ENCODE results near the gene HSD17B11. TPM values are rescaled to one million over a fixed set of nuclear protein-coding genes. Genes with fewer than 3 reads are reported as not detected.
"Not testable (repeated sequence)": the region's sequence is repeated elsewhere in the genome, so short reads cannot be mapped to it uniquely, and the experiment has no call there.

HSD17B11 gene
- total and polyA plus RNA-seq, 2 donors = 39.1 to 59.9 TPM

GRCh38 chr4:87311684-87312083 lies 79.3 kb downstream of the HSD17B11 start:
- no peaks in the 10 kb centered on the region for H3K36me3 ChIP-seq (ENCODE audit: control insufficient read depth in 2 of 2, insufficient read depth in 2 of 2, low read length in 1 of 2)
- WGBS = over 99% methylated on average over 3 of the region's 3 CpGs
- no peaks in the 10 kb centered on the region for H3K27me3 ChIP-seq (ENCODE audit: control insufficient read depth in 2 of 2, insufficient read depth in 1 of 2, low read length in 1 of 2)
- no peaks in the 10 kb centered on the region for H3K9me3 ChIP-seq (ENCODE audit: control insufficient read depth in 2 of 2, insufficient read depth in 1 of 2, low read length in 1 of 2)
- H3K27ac ChIP-seq (ENCODE audit: low read depth in 1 of 2, low read length in 1 of 2) = no peak overlapping the region
- no peak for DNase-seq (ENCODE audit: low read depth in 6 of 9, low spot score in 9 of 9)
- H3K4me1 ChIP-seq (ENCODE audit: control insufficient read depth in 2 of 2, insufficient read depth in 2 of 2, low read length in 2 of 2) = no peaks in the 10 kb centered on the region
- H3K4me3 ChIP-seq (ENCODE audit: low read length in 2 of 2) = no peak overlapping the region

DNA sequence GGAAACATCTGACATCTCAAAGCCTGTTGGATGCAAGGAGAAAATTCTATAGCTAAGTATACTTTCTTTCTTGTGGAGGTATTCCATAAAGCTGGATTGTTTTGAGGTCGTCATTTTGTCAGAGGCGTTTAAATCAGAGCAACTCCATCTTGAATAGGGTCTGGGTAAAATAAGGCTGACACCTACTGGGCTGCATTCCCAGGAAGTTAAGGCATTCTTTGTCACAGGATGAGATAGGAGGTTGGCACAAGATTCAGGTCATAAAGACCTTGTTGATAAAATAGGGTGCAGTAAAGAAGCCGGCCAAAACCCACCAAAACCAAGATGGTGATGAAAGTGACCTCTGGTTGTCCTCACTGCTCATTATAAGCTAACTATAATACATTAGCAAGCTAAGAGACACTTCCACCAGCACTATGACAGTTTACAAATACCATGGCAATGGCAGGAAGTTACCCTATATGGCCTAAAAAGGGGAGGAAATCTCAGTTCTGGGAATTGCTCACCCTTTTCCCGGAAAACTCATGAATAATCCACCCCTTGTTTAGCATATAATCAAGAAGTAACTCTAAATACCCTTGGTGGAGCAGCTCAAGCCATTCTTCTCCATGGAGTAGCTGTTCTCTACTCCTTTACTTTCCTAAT lies 80.2 kb downstream of the HSD17B11 start:
- H3K36me3 ChIP-seq (ENCODE audit: control insufficient read depth in 2 of 2, insufficient read depth in 2 of 2, low read length in 1 of 2) = no peaks in the 10 kb centered on the region
- no peak overlapping the region for H3K4me3 ChIP-seq (ENCODE audit: low read length in 2 of 2)
- H3K27ac ChIP-seq (ENCODE audit: low read depth in 1 of 2, low read length in 1 of 2) = no peak overlapping the region
- no peaks in the 10 kb centered on the region for H3K4me1 ChIP-seq (ENCODE audit: control insufficient read depth in 2 of 2, insufficient read depth in 2 of 2, low read length in 2 of 2)
- WGBS = 83% methylated on average over 4 of the region's 4 CpGs
- no peaks in the 10 kb centered on the region for H3K27me3 ChIP-seq (ENCODE audit: control insufficient read depth in 2 of 2, insufficient read depth in 1 of 2, low read length in 1 of 2)
- no peaks in the 10 kb centered on the region for H3K9me3 ChIP-seq (ENCODE audit: control insufficient read depth in 2 of 2, insufficient read depth in 1 of 2, low read length in 1 of 2)
- DNase-seq (ENCODE audit: low read depth in 6 of 9, low spot score in 9 of 9) = no peak

GRCh38 chr4:87309625-87310024 lies 81.4 kb downstream of the HSD17B11 start:
- over 99% methylated on average over 2 of the region's 2 CpGs for WGBS
- no peaks in the 10 kb centered on the region for H3K36me3 ChIP-seq (ENCODE audit: control insufficient read depth in 2 of 2, insufficient read depth in 2 of 2, low read length in 1 of 2)
- no peak overlapping the region for H3K27ac ChIP-seq (ENCODE audit: low read depth in 1 of 2, low read length in 1 of 2)
- H3K4me3 ChIP-seq (ENCODE audit: low read length in 2 of 2) = no peak overlapping the region
- no peaks in the 10 kb centered on the region for H3K4me1 ChIP-seq (ENCODE audit: control insufficient read depth in 2 of 2, insufficient read depth in 2 of 2, low read length in 2 of 2)
- H3K27me3 ChIP-seq (ENCODE audit: control insufficient read depth in 2 of 2, insufficient read depth in 1 of 2, low read length in 1 of 2) = no peaks in the 10 kb centered on the region
- no peaks in the 10 kb centered on the region for H3K9me3 ChIP-seq (ENCODE audit: control insufficient read depth in 2 of 2, insufficient read depth in 1 of 2, low read length in 1 of 2)
- DNase-seq (ENCODE audit: low read depth in 6 of 9, low spot score in 9 of 9) = no peak

DNA sequence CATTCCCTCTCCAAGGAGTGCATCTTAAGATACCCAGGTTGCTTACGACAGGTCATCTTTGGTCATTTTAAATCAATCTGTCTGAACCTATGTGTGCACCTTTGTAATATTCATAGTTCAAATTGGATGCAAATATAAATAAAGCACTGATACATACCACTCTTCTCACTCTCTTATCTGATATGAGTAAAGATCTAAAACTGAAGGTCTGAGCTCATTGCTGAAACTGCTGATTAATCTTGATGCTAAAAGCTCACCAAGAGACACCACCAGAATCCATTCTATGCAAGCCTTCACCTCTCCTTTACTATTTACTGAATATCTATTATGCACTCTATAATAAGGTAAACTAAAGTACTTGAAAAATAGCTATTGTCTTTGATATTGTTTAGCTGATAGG lies 84.9 kb downstream of the HSD17B11 start:
- H3K4me3 ChIP-seq (ENCODE audit: low read length in 2 of 2) = no peak overlapping the region
- H3K9me3 ChIP-seq (ENCODE audit: control insufficient read depth in 2 of 2, insufficient read depth in 1 of 2, low read length in 1 of 2) = no peaks in the 10 kb centered on the region
- WGBS = 97% methylated on average over 1 of the region's 1 CpG
- DNase-seq (ENCODE audit: low read depth in 6 of 9, low spot score in 9 of 9) = no peak
- no peaks in the 10 kb centered on the region for H3K36me3 ChIP-seq (ENCODE audit: control insufficient read depth in 2 of 2, insufficient read depth in 2 of 2, low read length in 1 of 2)
- no peaks in the 10 kb centered on the region for H3K4me1 ChIP-seq (ENCODE audit: control insufficient read depth in 2 of 2, insufficient read depth in 2 of 2, low read length in 2 of 2)
- H3K27ac ChIP-seq (ENCODE audit: low read depth in 1 of 2, low read length in 1 of 2) = no peak overlapping the region
- no peaks in the 10 kb centered on the region for H3K27me3 ChIP-seq (ENCODE audit: control insufficient read depth in 2 of 2, insufficient read depth in 1 of 2, low read length in 1 of 2)

DNA sequence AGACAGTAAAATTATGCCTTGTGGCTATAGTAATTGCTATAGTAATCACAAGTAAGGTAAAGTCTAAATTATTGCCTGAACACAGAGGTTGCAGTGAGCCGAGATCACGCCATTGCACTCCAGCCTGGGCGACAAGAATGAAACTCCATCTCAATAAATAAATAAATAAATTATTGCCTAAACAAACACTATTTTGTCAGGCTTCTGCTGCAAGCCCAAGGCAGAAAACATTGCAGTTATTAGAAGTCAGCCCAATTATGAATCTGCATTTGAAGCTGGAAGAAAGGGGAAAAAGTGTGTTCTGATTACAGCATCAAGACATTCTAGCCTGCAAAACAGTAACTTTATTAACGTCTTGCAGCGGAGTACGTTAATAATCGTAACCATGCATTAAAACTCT lies 85.4 kb downstream of the HSD17B11 start:
- H3K4me1 ChIP-seq (ENCODE audit: control insufficient read depth in 2 of 2, insufficient read depth in 2 of 2, low read length in 2 of 2) = no peaks in the 10 kb centered on the region
- H3K36me3 ChIP-seq (ENCODE audit: control insufficient read depth in 2 of 2, insufficient read depth in 2 of 2, low read length in 1 of 2) = no peaks in the 10 kb centered on the region
- H3K9me3 ChIP-seq (ENCODE audit: control insufficient read depth in 2 of 2, insufficient read depth in 1 of 2, low read length in 1 of 2) = no peaks in the 10 kb centered on the region
- no peak for DNase-seq (ENCODE audit: low read depth in 6 of 9, low spot score in 9 of 9)
- H3K27me3 ChIP-seq (ENCODE audit: control insufficient read depth in 2 of 2, insufficient read depth in 1 of 2, low read length in 1 of 2) = no peaks in the 10 kb centered on the region
- WGBS = 95% methylated on average over 7 of the region's 7 CpGs
- H3K4me3 ChIP-seq (ENCODE audit: low read length in 2 of 2) = no peak overlapping the region
- no peak overlapping the region for H3K27ac ChIP-seq (ENCODE audit: low read depth in 1 of 2, low read length in 1 of 2)

GRCh38 chr4:87304745-87305432 lies 86.1 kb downstream of the HSD17B11 start:
- no peaks in the 10 kb centered on the region for H3K9me3 ChIP-seq (ENCODE audit: control insufficient read depth in 2 of 2, insufficient read depth in 1 of 2, low read length in 1 of 2)
- no peaks in the 10 kb centered on the region for H3K4me1 ChIP-seq (ENCODE audit: control insufficient read depth in 2 of 2, insufficient read depth in 2 of 2, low read length in 2 of 2)
- 89% methylated on average over 10 of the region's 10 CpGs for WGBS
- no peak for DNase-seq (ENCODE audit: low read depth in 6 of 9, low spot score in 9 of 9)
- no peak overlapping the region for H3K4me3 ChIP-seq (ENCODE audit: low read length in 2 of 2)
- H3K27ac ChIP-seq (ENCODE audit: low read depth in 1 of 2, low read length in 1 of 2) = no peak overlapping the region
- no peaks in the 10 kb centered on the region for H3K27me3 ChIP-seq (ENCODE audit: control insufficient read depth in 2 of 2, insufficient read depth in 1 of 2, low read length in 1 of 2)
- no peaks in the 10 kb centered on the region for H3K36me3 ChIP-seq (ENCODE audit: control insufficient read depth in 2 of 2, insufficient read depth in 2 of 2, low read length in 1 of 2)

DNA sequence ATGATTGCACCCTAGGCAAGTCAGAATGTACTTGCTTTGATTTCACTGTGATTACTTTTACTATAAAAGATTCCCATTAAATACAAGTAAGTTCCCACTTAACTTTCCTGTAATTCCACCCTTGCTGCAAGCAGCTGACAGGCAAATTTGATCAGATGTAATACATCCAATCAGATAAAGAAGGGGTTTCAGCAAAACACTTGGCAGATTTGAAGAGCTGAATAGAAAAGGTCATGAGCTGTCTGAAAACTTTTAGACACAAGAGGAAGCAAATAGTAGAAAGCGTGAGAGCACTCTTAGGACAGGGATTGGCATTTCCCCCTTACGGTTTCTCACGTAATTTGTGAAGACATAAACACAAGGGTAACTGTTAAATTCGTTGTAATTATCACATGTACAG lies 91.1 kb downstream of the HSD17B11 start:
- H3K4me1 ChIP-seq (ENCODE audit: control insufficient read depth in 2 of 2, insufficient read depth in 2 of 2, low read length in 2 of 2) = no peaks in the 10 kb centered on the region
- 93% methylated on average over 4 of the region's 4 CpGs for WGBS
- no peaks in the 10 kb centered on the region for H3K27me3 ChIP-seq (ENCODE audit: control insufficient read depth in 2 of 2, insufficient read depth in 1 of 2, low read length in 1 of 2)
- H3K4me3 ChIP-seq (ENCODE audit: low read length in 2 of 2) = no peak overlapping the region
- H3K9me3 ChIP-seq (ENCODE audit: control insufficient read depth in 2 of 2, insufficient read depth in 1 of 2, low read length in 1 of 2) = no peaks in the 10 kb centered on the region
- H3K36me3 ChIP-seq (ENCODE audit: control insufficient read depth in 2 of 2, insufficient read depth in 2 of 2, low read length in 1 of 2) = no peaks in the 10 kb centered on the region
- DNase-seq (ENCODE audit: low read depth in 6 of 9, low spot score in 9 of 9) = no peak
- no peak overlapping the region for H3K27ac ChIP-seq (ENCODE audit: low read depth in 1 of 2, low read length in 1 of 2)

- 91% methylated on average over 2 of the region's 2 CpGs for WGBS
Measured at GRCh38 chr4:87298362-87298761, 92.6 kb downstream of the HSD17B11 start.

DNA sequence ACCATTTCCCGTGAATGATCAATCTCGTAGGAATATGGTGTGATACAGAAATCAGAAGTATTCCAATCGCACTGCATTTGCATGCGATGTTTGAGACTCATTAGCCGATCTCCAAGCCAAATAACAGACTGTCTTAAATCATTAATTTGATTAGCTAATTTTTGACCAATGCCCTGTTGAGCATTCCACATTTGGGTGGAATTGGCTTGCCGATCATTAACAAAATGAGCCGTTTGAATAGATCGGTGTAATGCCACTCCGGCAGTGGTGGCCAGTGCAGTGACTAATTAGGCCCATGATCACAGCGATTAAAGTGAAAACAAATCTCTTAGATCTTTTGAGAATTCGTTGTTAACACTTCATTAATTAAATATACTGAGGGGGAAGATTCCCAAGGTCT lies 96.1 kb downstream of the HSD17B11 start:
- not testable (repeated sequence) for H3K36me3 ChIP-seq (ENCODE audit: control insufficient read depth in 2 of 2, insufficient read depth in 2 of 2, low read length in 1 of 2); DNase-seq (ENCODE audit: low read depth in 6 of 9, low spot score in 9 of 9)

More at GRCh38 chr4:87298362-87298761, 92.6 kb downstream of the HSD17B11 start:
- Histone ChIP-seq H3K4me3 (ENCODE audit: low read length in 2 of 2) (no peak overlapping the region), H3K27me3 (ENCODE audit: control insufficient read depth in 2 of 2, insufficient read depth in 1 of 2, low read length in 1 of 2) (no peaks in the 10 kb centered on the region), H3K4me1 (ENCODE audit: control insufficient read depth in 2 of 2, insufficient read depth in 2 of 2, low read length in 2 of 2) (no peaks in the 10 kb centered on the region), H3K9me3 (ENCODE audit: control insufficient read depth in 2 of 2, insufficient read depth in 1 of 2, low read length in 1 of 2) (no peaks in the 10 kb centered on the region), H3K27ac (ENCODE audit: low read depth in 1 of 2, low read length in 1 of 2) (no peak overlapping the region), H3K36me3 (ENCODE audit: control insufficient read depth in 2 of 2, insufficient read depth in 2 of 2, low read length in 1 of 2) (no peaks in the 10 kb centered on the region)
- no peak for DNase-seq (ENCODE audit: low read depth in 6 of 9, low spot score in 9 of 9)

More for the DNA sequence above, 96.1 kb downstream of the HSD17B11 start:
- not testable (repeated sequence) for H3K4me3 ChIP-seq (ENCODE audit: low read length in 2 of 2); H3K27ac ChIP-seq (ENCODE audit: low read depth in 1 of 2, low read length in 1 of 2); H3K27me3 ChIP-seq (ENCODE audit: control insufficient read depth in 2 of 2, insufficient read depth in 1 of 2, low read length in 1 of 2); H3K4me1 ChIP-seq (ENCODE audit: control insufficient read depth in 2 of 2, insufficient read depth in 2 of 2, low read length in 2 of 2); H3K9me3 ChIP-seq (ENCODE audit: control insufficient read depth in 2 of 2, insufficient read depth in 1 of 2, low read length in 1 of 2)
- WGBS = 81% methylated on average over 11 of the region's 11 CpGs

Measured in thymus (tissue), 11 donors.